ENCODE results near the gene CEP41. TPM values are rescaled to one million over a fixed set of nuclear protein-coding genes. Genes with fewer than 3 reads are reported as not detected.
"Not testable (repeated sequence)": the region's sequence is repeated elsewhere in the genome, so short reads cannot be mapped to it uniquely, and the experiment has no call there.

The CEP41 gene
- polyA plus RNA-seq, 2 donors, result 2.3 to 2.5 TPM

DNA sequence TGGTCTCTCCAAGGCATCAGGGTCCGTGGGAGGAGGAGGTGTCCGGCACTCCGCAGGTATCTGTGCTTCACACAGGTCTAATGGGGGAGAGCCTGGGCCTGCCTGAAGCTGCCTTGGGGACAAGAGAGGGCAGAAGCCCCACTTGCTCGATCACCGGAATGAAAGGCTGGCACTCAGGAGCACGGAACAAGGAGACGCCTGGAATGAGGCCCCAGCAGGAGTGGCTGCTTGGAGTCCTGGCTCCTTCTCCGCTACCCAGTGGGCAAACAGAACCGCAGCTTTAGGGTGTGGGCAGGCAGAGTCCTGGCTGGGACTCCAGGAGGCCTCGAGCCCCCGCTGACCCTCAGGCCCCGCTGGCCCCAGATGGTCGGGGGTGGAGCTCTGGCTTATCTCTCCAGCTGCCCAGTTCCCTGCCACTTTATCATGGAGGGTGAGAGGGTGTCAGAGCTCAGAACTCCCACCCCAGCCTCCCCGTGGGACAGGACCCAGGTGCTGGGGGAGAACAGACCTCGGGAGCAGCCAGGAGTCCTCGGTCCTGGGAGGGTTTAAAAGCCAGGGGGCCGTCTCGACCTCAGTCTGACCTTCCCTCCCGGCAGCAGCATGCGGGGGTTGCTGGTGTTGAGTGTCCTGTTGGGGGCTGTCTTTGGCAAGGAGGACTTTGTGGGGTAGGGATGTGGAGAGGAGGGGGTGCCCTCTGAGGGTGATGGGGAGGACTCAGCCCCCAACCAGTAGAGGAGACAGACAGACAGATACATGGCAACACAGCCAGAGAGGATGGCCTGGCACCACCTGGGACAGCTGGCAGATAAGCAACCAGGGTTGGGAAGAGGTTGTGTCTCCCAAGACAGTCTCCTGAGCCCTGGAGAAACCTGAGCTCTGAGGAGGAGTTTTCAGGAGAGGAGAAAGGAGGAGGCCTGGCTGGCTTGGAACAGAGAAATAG lies 60.6 kb downstream of the CEP41 start, which contains the start of gene CPA1:
TSS of gene CPA1 (plus strand) at position 574 of the 940 bp plus-strand sequence. CDS start at position 601, 27 bp downstream.
- no peaks in the 10 kb centered on the region for H3K36me3 ChIP-seq (ENCODE audit: control insufficient read depth in 2 of 2, insufficient read depth in 2 of 2, low read length in 1 of 2)
- H3K27ac ChIP-seq (ENCODE audit: low read depth in 2 of 2, low read length in 1 of 2), result no peak within 1 kb of the TSS
- WGBS, 2 donors, result 38 to 46% methylated on average over 20 of the region's 20 CpGs
- H3K9me3 ChIP-seq (ENCODE audit: control insufficient read depth in 2 of 2, insufficient read depth in 1 of 2, low read depth in 1 of 2, low read length in 1 of 2), result peaks cover 0 to 7% of the 10 kb centered on the region in 2 donors
- no peak within 1 kb of the TSS for H3K4me3 ChIP-seq (ENCODE audit: low read depth in 1 of 2, low read length in 2 of 2)
- peaks cover 0 to 4% of the 10 kb centered on the region in 2 donors for H3K4me1 ChIP-seq (ENCODE audit: control insufficient read depth in 2 of 2, insufficient read depth in 2 of 2, low read length in 1 of 2)
- no peaks in the 10 kb centered on the region for H3K27me3 ChIP-seq (ENCODE audit: control insufficient read depth in 1 of 2, insufficient read depth in 2 of 2, low read length in 2 of 2)

DNA sequence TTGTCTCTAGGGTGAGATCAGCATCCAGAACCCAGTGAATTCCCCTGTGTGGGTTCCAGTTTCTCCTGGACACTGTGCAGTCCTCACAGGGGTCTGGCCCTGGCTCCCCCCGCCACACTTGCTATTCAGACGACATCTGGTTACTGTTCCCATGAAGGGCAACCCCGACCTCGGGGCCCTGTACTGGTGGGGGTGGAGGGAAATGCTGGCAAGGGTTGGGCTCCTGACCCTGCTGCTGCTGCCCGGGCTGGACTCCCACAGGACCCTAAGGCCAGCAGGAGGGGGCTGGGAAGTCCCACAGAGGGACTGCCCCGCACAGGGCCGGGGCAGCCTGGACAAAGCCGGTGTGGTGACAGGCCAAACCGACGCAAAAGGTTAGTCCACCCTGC lies 61.3 kb downstream of the CEP41 start:
- Histone ChIP-seq H3K27ac (ENCODE audit: low read depth in 2 of 2, low read length in 1 of 2) (no peak overlapping the region), H3K4me1 (ENCODE audit: control insufficient read depth in 2 of 2, insufficient read depth in 2 of 2, low read length in 1 of 2) (peaks cover 2 to 5% of the 10 kb centered on the region in 2 donors), H3K9me3 (ENCODE audit: control insufficient read depth in 2 of 2, insufficient read depth in 1 of 2, low read depth in 1 of 2, low read length in 1 of 2) (peaks cover 0 to 7% of the 10 kb centered on the region in 2 donors), H3K4me3 (ENCODE audit: low read depth in 1 of 2, low read length in 2 of 2) (no peak overlapping the region), H3K27me3 (ENCODE audit: control insufficient read depth in 1 of 2, insufficient read depth in 2 of 2, low read length in 2 of 2) (no peaks in the 10 kb centered on the region), H3K36me3 (ENCODE audit: control insufficient read depth in 2 of 2, insufficient read depth in 2 of 2, low read length in 1 of 2) (no peaks in the 10 kb centered on the region)
- WGBS, 2 donors, result 50 to 60% methylated on average over 10 of the region's 10 CpGs

DNA sequence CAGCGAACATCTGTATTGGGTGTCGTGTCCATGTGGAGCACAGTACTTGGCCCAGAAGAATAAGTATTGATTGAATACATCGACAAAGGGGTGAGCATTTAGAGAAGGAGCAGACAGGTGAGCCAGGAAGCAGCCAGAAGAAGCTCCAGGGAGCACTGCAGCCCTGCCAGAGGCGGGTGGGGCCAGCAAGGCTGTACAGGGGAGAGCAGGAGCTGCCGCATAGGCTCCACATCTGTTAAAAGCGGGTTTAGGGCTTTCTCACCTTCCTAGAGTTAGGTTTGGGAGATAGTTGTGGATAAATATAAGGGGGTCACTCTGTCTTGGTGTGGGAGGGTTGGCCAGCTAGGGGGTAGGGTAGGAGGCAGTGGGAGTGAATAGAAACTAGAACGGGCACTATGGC lies 61.8 kb downstream of the CEP41 start:
- Histone ChIP-seq H3K27me3 (ENCODE audit: control insufficient read depth in 1 of 2, insufficient read depth in 2 of 2, low read length in 2 of 2) (no peaks in the 10 kb centered on the region), H3K4me3 (ENCODE audit: low read depth in 1 of 2, low read length in 2 of 2) (no peak overlapping the region), H3K9me3 (ENCODE audit: control insufficient read depth in 2 of 2, insufficient read depth in 1 of 2, low read depth in 1 of 2, low read length in 1 of 2) (peaks cover 0 to 7% of the 10 kb centered on the region in 2 donors), H3K36me3 (ENCODE audit: control insufficient read depth in 2 of 2, insufficient read depth in 2 of 2, low read length in 1 of 2) (no peaks in the 10 kb centered on the region), H3K27ac (ENCODE audit: low read depth in 2 of 2, low read length in 1 of 2) (no peak overlapping the region), H3K4me1 (ENCODE audit: control insufficient read depth in 2 of 2, insufficient read depth in 2 of 2, low read length in 1 of 2) (peaks cover 2 to 9% of the 10 kb centered on the region in 2 donors)
- WGBS, 2 donors, result 70 to 84% methylated on average over 7 of the region's 7 CpGs

DNA sequence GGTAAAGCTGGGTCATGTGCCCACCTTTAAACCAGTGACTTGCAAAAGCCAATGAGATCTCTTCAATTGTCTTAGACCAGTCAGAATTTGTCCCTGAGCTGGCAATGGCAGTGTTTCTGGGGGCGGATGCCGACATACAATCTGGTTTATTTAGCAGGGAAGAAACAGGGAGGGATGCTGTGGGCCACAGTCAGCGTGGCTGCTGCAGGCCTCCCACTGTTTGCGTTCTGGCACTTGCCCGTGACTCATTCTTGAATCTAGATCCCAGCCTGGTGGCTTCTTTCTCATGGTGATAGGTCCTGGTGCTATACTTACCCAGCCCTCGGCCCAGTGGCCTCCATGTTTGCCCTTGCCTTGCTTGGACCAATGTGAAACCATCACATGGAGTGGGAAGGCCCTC lies 63.6 kb downstream of the CEP41 start:
- H3K27me3 ChIP-seq (ENCODE audit: control insufficient read depth in 1 of 2, insufficient read depth in 2 of 2, low read length in 2 of 2), result no peaks in the 10 kb centered on the region
- no peak overlapping the region for H3K4me3 ChIP-seq (ENCODE audit: low read depth in 1 of 2, low read length in 2 of 2)
- H3K4me1 ChIP-seq (ENCODE audit: control insufficient read depth in 2 of 2, insufficient read depth in 2 of 2, low read length in 1 of 2), result peaks cover 4 to 16% of the 10 kb centered on the region in 2 donors
- WGBS, 2 donors, result 78 to 89% methylated on average over 6 of the region's 6 CpGs
- H3K27ac ChIP-seq (ENCODE audit: low read depth in 2 of 2, low read length in 1 of 2), result no peak overlapping the region
- H3K9me3 ChIP-seq (ENCODE audit: control insufficient read depth in 2 of 2, insufficient read depth in 1 of 2, low read depth in 1 of 2, low read length in 1 of 2), result peaks cover 0 to 7% of the 10 kb centered on the region in 2 donors
- H3K36me3 ChIP-seq (ENCODE audit: control insufficient read depth in 2 of 2, insufficient read depth in 2 of 2, low read length in 1 of 2), result no peaks in the 10 kb centered on the region

DNA sequence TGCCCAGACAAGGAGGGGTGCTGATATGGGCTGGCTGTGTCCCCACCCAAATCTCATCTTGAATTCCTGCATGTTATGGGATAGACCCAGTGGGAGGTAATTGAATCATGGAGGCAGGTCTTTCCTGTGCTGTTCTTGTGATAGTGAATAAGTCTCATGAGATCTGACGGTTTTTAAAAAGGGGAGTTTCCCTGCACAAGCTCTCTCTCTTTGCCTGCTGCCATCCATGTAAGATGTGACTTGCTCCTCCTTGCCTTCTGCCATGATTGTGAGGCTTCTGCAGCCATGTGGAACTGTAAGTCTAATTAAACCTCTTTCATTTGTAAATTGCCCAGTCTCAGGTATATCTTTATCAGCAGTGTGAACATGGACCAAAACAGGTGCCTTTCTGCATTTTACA lies 64.4 kb downstream of the CEP41 start:
- WGBS, 2 donors, result 75 to 91% methylated on average over 1 of the region's 1 CpG
- not testable (repeated sequence) for H3K36me3 ChIP-seq (ENCODE audit: control insufficient read depth in 2 of 2, insufficient read depth in 2 of 2, low read length in 1 of 2); H3K27ac ChIP-seq (ENCODE audit: low read depth in 2 of 2, low read length in 1 of 2); H3K27me3 ChIP-seq (ENCODE audit: control insufficient read depth in 1 of 2, insufficient read depth in 2 of 2, low read length in 2 of 2); H3K4me3 ChIP-seq (ENCODE audit: low read depth in 1 of 2, low read length in 2 of 2); H3K9me3 ChIP-seq (ENCODE audit: control insufficient read depth in 2 of 2, insufficient read depth in 1 of 2, low read depth in 1 of 2, low read length in 1 of 2)
- H3K4me1 ChIP-seq (ENCODE audit: control insufficient read depth in 2 of 2, insufficient read depth in 2 of 2, low read length in 1 of 2), result peaks cover 4 to 16% of the 10 kb centered on the region in 2 donors

DNA sequence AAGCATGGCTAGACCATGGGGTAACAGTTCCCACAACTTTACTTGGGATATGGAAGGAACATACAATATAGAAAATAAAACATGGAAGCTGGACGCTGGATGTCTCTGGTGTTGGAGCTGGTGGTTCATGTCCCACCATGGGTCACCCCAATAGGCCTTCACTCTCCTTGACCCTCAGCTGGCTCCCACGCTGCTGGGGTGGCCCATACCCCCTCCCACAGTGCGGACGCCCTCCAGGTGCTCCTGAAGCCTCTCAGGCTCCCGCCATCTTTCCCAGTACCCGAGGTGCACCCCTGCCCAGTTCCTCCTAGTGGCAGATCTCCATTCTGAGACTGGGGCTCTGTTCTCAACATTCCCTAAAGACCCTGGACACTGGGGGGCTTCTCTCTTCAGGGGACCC lies 66.3 kb downstream of the CEP41 start:
- Histone ChIP-seq H3K4me3 (ENCODE audit: low read depth in 1 of 2, low read length in 2 of 2) (no peak overlapping the region), H3K9me3 (ENCODE audit: control insufficient read depth in 2 of 2, insufficient read depth in 1 of 2, low read depth in 1 of 2, low read length in 1 of 2) (peaks cover 0 to 7% of the 10 kb centered on the region in 2 donors), H3K27ac (ENCODE audit: low read depth in 2 of 2, low read length in 1 of 2) (peak overlapping the region; percentile 89 to 93), H3K27me3 (ENCODE audit: control insufficient read depth in 1 of 2, insufficient read depth in 2 of 2, low read length in 2 of 2) (no peaks in the 10 kb centered on the region), H3K4me1 (ENCODE audit: control insufficient read depth in 2 of 2, insufficient read depth in 2 of 2, low read length in 1 of 2) (peaks cover 6 to 22% of the 10 kb centered on the region in 2 donors), H3K36me3 (ENCODE audit: control insufficient read depth in 2 of 2, insufficient read depth in 2 of 2, low read length in 1 of 2) (no peaks in the 10 kb centered on the region)
- 77 to 95% methylated on average over 6 of the region's 6 CpGs for WGBS, 2 donors

DNA sequence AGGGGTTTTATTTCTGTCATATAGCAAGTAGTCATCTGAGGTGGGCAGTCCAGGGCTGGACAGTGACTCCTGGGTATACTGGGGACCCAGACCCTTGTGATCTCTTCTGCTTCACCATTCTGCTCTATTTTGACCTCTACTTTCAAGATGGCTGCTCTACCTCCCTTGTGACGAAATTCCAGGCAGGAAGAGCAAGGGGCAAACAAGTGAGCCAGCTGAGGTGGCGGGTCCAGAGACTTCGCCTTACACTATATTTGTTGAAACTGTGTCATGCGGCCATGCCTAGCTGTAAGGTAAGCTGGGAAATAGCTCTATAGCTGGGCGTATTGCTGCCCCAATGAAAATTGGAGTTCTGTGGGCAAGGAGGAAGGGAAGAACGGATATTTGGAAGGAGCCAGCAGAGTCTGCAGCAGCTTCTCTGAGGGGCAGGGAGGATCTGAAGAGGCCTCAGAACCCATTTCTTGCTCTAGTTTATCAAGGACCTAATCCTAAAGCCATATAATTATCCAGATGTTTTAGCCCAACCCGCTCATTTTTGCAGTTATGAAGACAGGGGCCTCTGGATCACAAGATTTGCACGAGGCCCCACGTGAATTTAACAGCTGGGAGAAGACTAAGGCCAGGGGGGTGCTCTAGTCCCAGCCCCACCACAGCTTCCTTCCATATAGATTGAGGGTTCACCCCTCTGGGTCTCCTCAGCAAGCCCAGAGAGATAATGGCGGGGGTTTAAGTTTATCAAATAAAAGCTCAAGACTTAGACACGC lies 68.2 kb downstream of the CEP41 start:
- peaks cover 10 to 28% of the 10 kb centered on the region in 2 donors for H3K4me1 ChIP-seq (ENCODE audit: control insufficient read depth in 2 of 2, insufficient read depth in 2 of 2, low read length in 1 of 2)
- peaks cover 0 to 7% of the 10 kb centered on the region in 2 donors for H3K9me3 ChIP-seq (ENCODE audit: control insufficient read depth in 2 of 2, insufficient read depth in 1 of 2, low read depth in 1 of 2, low read length in 1 of 2)
- WGBS, 2 donors, result 83 to 85% methylated on average over 11 of the region's 11 CpGs
- H3K4me3 ChIP-seq (ENCODE audit: low read depth in 1 of 2, low read length in 2 of 2), result no peak overlapping the region
- H3K36me3 ChIP-seq (ENCODE audit: control insufficient read depth in 2 of 2, insufficient read depth in 2 of 2, low read length in 1 of 2), result no peaks in the 10 kb centered on the region
- peak overlapping the region; percentile 53 to 73 for H3K27ac ChIP-seq (ENCODE audit: low read depth in 2 of 2, low read length in 1 of 2)
- H3K27me3 ChIP-seq (ENCODE audit: control insufficient read depth in 1 of 2, insufficient read depth in 2 of 2, low read length in 2 of 2), result no peaks in the 10 kb centered on the region

DNA sequence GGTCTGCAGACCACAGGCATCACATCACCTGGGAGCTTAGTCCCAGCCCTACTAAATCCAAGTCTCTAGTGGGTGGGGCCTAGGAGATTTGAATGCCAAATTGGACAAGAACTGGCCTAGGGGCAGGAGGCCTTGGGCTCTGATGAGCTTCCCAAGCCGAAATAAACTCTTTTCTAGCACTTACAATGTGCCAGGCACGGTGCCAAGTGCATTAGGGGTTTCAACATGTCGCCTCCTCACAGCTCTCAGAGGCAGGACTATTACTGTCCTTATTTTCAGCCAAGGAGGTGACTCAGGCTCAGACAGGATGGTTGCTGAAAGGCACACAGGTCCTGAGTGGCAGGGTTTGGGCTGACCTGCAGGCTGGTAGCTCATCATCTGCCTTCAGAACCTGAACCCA lies 69.8 kb downstream of the CEP41 start:
- peaks cover 10 to 28% of the 10 kb centered on the region in 2 donors for H3K4me1 ChIP-seq (ENCODE audit: control insufficient read depth in 2 of 2, insufficient read depth in 2 of 2, low read length in 1 of 2)
- H3K27ac ChIP-seq (ENCODE audit: low read depth in 2 of 2, low read length in 1 of 2), result peak overlapping the region; percentile 17 to 53
- 38 to 40% methylated on average over 3 of the region's 3 CpGs for WGBS, 2 donors

DNA sequence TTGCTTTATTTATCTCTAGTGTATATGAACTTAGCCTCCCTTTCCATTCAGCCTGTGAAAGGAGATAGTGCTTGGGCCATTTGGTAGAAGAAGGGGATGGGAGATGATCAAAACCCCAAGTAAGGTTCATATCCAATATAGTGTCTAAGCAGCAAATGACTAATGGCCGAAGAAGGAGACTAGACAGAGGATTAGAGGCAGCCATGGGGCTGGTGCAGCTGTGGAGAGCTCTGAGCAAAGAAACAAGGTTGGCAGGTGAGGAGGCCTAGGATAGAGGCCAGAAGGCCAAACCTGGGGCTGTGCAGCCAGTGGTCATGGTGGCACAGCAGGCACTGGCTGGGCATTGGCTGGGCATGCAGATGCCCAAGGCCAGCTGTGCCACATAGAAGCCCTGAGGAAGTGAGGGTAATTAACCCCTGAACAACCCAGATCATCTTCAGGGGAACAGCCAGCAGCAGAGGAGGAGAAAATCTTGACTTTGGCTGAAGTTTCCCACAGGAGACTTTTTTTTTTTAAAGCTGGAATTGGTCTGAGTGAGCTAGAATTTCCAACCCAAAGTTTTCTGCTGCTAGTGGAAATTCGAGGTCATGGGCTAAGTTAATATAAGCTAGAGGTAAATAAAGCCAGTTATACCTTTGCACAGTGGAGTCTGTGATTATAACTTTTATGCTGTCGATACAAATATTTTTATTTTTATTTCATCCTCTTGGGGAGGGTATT lies 70.8 kb downstream of the CEP41 start:
- no peak overlapping the region for H3K4me3 ChIP-seq (ENCODE audit: low read depth in 1 of 2, low read length in 2 of 2)
- H3K4me1 ChIP-seq (ENCODE audit: control insufficient read depth in 2 of 2, insufficient read depth in 2 of 2, low read length in 1 of 2), result peaks cover 10 to 28% of the 10 kb centered on the region in 2 donors
- H3K27ac ChIP-seq (ENCODE audit: low read depth in 2 of 2, low read length in 1 of 2), result no peak overlapping the region
- H3K9me3 ChIP-seq (ENCODE audit: control insufficient read depth in 2 of 2, insufficient read depth in 1 of 2, low read depth in 1 of 2, low read length in 1 of 2), result no peaks in the 10 kb centered on the region
- no peaks in the 10 kb centered on the region for H3K27me3 ChIP-seq (ENCODE audit: control insufficient read depth in 1 of 2, insufficient read depth in 2 of 2, low read length in 2 of 2)
- no peaks in the 10 kb centered on the region for H3K36me3 ChIP-seq (ENCODE audit: control insufficient read depth in 2 of 2, insufficient read depth in 2 of 2, low read length in 1 of 2)
- 53 to 64% methylated on average over 3 of the region's 3 CpGs for WGBS, 2 donors

More for the DNA sequence above, 69.8 kb downstream of the CEP41 start:
- no peaks in the 10 kb centered on the region for H3K27me3 ChIP-seq (ENCODE audit: control insufficient read depth in 1 of 2, insufficient read depth in 2 of 2, low read length in 2 of 2)
- peaks cover 0 to 3% of the 10 kb centered on the region in 2 donors for H3K9me3 ChIP-seq (ENCODE audit: control insufficient read depth in 2 of 2, insufficient read depth in 1 of 2, low read depth in 1 of 2, low read length in 1 of 2)
- H3K4me3 ChIP-seq (ENCODE audit: low read depth in 1 of 2, low read length in 2 of 2), result no peak overlapping the region
- no peaks in the 10 kb centered on the region for H3K36me3 ChIP-seq (ENCODE audit: control insufficient read depth in 2 of 2, insufficient read depth in 2 of 2, low read length in 1 of 2)

All from esophagus (tissue), 2 donors.